HepG2 (cell line): ENCODE results near the gene KCTD19. TPM values are rescaled to one million over a fixed set of nuclear protein-coding genes. Genes with fewer than 3 reads are reported as not detected.
A peak's percentile ranks its signal among the peaks of the same experiment; 100 is the strongest.

Source experiments
- CREB1 ChIP-seq, 2 experiments: fragments of 450-650 bp in 1 of 2; IDR thresholded peaks; 2 replicates each; pipeline ENCODE4 v1.6.1; 2016 to 2017; ENCODE audit warnings: control low read depth in 1 of 2, mild to moderate bottlenecking in 1 of 2, missing compliant biosample characterization in 1 of 2, missing genetic modification characterization in 1 of 2
- MAF1 ChIP-seq: sonication (generic); formaldehyde crosslinking; IDR thresholded peaks from 2 replicates; pipeline ENCODE4 v1.5.0; 2020; ENCODE audit warnings: missing genetic modification reagents, borderline replicate concordance
- MEIS1 ChIP-seq: sonication (generic); formaldehyde crosslinking; IDR thresholded peaks from 2 replicates; pipeline ENCODE4 v1.9.0; 2021; ENCODE audit warnings: mild to moderate bottlenecking, missing genetic modification reagents, moderate library complexity, borderline replicate concordance
- NFRKB ChIP-seq: fragments of 450-650 bp; IDR thresholded peaks from 2 replicates; pipeline ENCODE4 v1.6.1; 2017
- NR2C2 ChIP-seq: sonication (generic); formaldehyde crosslinking; IDR thresholded peaks from 2 replicates; pipeline ENCODE4 v1.4.0; 2020; ENCODE audit warnings: missing genetic modification reagents, mild to moderate bottlenecking, moderate library complexity, borderline replicate concordance
- PHF21A ChIP-seq: sonication (generic); formaldehyde crosslinking; IDR thresholded peaks from 2 replicates; pipeline ENCODE4 v1.5.0; 2020; ENCODE audit warnings: mild to moderate bottlenecking, missing genetic modification reagents
- SMAD9 ChIP-seq: sonication (generic); formaldehyde crosslinking; IDR thresholded peaks from 2 replicates; pipeline ENCODE4 v1.5.1; 2020; ENCODE audit warnings: mild to moderate bottlenecking, missing genetic modification reagents
- SUZ12 ChIP-seq: fragments of 150-350 bp; IDR thresholded peaks from 2 replicates; pipeline ENCODE4 v1.6.1; 2014; ENCODE audit warnings: low read depth, low read length
- XBP1 ChIP-seq: sonication (generic); formaldehyde crosslinking; IDR thresholded peaks from 2 replicates; pipeline ENCODE4 v1.5.0; 2020; ENCODE audit warnings: missing genetic modification reagents
- ZC3H13 ChIP-seq: sonication (generic); formaldehyde crosslinking; IDR thresholded peaks from 2 replicates; pipeline ENCODE4 v1.8.1; 2023; ENCODE audit warnings: mild to moderate bottlenecking, missing genetic modification reagents, moderate library complexity
- ZFYVE20 ChIP-seq: sonication (generic); formaldehyde crosslinking; IDR thresholded peaks from 2 replicates; pipeline ENCODE4 v1.8.0; 2023; ENCODE audit warnings: low read depth, mild to moderate bottlenecking, moderate library complexity, missing genetic modification reagents, borderline replicate concordance
- ZNF263 ChIP-seq: sonication (generic); formaldehyde crosslinking; IDR thresholded peaks from 2 replicates; pipeline ENCODE4 v1.4.0; 2020; ENCODE audit warnings: missing genetic modification reagents
- ZNF34 ChIP-seq: sonication (generic); formaldehyde crosslinking; IDR thresholded peaks from 2 replicates; pipeline ENCODE4 v1.4.0; 2020; ENCODE audit warnings: mild to moderate bottlenecking, missing genetic modification reagents, borderline replicate concordance
- ZNF510 ChIP-seq: sonication (generic); formaldehyde crosslinking; IDR thresholded peaks from 2 replicates; pipeline ENCODE4 v1.4.0; 2020; ENCODE audit warnings: low read depth, mild to moderate bottlenecking, missing genetic modification reagents
- ZNF546 ChIP-seq: sonication (generic); formaldehyde crosslinking; conservative IDR thresholded peaks from 2 replicates; pipeline ENCODE4 v1.8.1; 2023; ENCODE audit warnings: mild to moderate bottlenecking, missing genetic modification reagents
- ZNF614 ChIP-seq: IDR thresholded peaks from 2 replicates; pipeline ENCODE4 v1.6.1; 2018; ENCODE audit warnings: missing biosample characterization, missing genetic modification reagents, inconsistent platforms, borderline replicate concordance
- ZNF737 ChIP-seq: sonication (generic); formaldehyde crosslinking; IDR thresholded peaks from 2 replicates; pipeline ENCODE4 v1.5.0; 2020; ENCODE audit warnings: missing genetic modification reagents, mild to moderate bottlenecking, borderline replicate concordance
- ZZZ3 ChIP-seq: sonication (generic); formaldehyde crosslinking; IDR thresholded peaks from 2 replicates; pipeline ENCODE4 v1.4.0; 2020; ENCODE audit warnings: missing genetic modification reagents, mild to moderate bottlenecking, borderline replicate concordance
- polyA plus RNA-seq, 8 experiments: library from polyadenylated mRNA; depleted of rRNA in 3 of 8; stranded (reverse) in 7 of 8; unstranded in 1 of 8; fragments of >200 nt; fragmentation: Illumina TruSeq in 4 of 8; extraction: Trizol in 4 of 8; gene quantifications; 2 replicates each; pipeline versions ENCODE4 v1.2.1 to v1.2.3, GENCODE V29; 2011 to 2016; ENCODE audit warnings: low read depth in 4 of 8, missing spikeins in 1 of 8, mixed read lengths in 1 of 8; ENCODE audit not compliant: insufficient read depth in 1 of 8
- total RNA-seq, 5 experiments: library from RNA; depleted of rRNA; stranded (reverse); fragments of >200 nt; fragmentation: Illumina TruSeq; extraction: Trizol; gene quantifications; 2 replicates each; pipeline ENCODE4 v1.2.3, GENCODE V29; 2016; ENCODE audit warnings: low read depth in 1 of 5
- TF ChIP-seq, protein P1 (sequence below): sonication (generic); formaldehyde crosslinking; IDR thresholded peaks from 2 replicates; pipeline ENCODE4 v1.5.0; 2020; ENCODE audit warnings: missing genetic modification reagents, mild to moderate bottlenecking, borderline replicate concordance
- TF ChIP-seq, protein P2 (sequence below): sonication (generic); formaldehyde crosslinking; conservative IDR thresholded peaks from 2 replicates; pipeline ENCODE4 v1.4.0; 2020; ENCODE audit warnings: missing genetic modification reagents
- TF ChIP-seq, protein P3 (sequence below): sonication (generic); formaldehyde crosslinking; IDR thresholded peaks from 2 replicates; pipeline ENCODE4 v1.5.0; 2020; ENCODE audit warnings: mild to moderate bottlenecking, missing genetic modification reagents, moderate library complexity
- TF ChIP-seq, protein P4 (sequence below): sonication (generic); formaldehyde crosslinking; IDR thresholded peaks from 2 replicates; pipeline ENCODE4 v1.8.1; 2023; ENCODE audit warnings: missing genetic modification reagents, mild to moderate bottlenecking, borderline replicate concordance

The KCTD19 gene
- total and polyA plus RNA-seq, 2 of the 13 experiments (the other 11 are each of a cell fraction or from before 2014, with no cell fraction given): not detected

DNA sequence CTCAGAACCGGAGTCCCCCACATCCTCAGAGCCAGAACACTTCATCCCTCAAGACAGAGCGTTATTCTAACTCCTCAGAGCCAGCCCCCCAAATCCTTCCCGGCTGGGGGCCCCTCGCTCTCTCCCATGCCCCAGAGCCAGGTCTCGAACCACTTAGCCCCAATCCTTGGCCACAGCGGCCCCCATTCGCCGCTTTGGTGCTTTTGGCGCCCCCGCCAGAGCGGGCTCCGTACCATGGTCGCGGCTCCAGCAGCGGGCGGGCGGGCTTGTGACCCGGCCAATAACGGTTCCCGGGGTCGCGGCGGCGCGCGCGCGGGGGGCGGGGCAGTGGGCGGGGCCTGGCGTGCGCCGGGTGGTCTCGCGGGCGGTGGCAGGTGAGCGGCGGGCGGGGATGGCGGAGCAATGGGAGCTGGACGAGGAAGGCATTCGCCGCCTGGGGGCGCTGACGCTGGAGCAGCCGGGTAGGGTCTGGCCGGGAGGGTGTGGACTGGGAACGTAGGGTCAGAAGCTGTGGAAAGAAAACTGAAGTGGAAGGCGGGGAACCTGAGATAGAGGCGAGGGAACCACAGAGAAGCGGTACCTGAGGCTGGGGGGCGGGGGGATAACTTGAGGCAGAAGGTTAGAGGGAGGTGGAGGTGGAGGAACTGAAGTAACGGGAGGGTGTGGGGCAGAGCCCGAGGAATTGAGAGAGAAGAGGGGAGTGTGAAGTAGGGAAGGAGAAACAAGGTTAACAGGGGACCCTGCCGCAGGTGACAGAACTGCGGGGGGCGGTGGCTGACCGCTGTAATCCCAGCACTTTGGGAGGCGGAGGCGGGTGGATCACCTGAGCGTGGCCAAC, at the start of gene KCTD19, which contains the start of gene LRRC36 (continued):
- TF ChIP-seq, protein P1, sequence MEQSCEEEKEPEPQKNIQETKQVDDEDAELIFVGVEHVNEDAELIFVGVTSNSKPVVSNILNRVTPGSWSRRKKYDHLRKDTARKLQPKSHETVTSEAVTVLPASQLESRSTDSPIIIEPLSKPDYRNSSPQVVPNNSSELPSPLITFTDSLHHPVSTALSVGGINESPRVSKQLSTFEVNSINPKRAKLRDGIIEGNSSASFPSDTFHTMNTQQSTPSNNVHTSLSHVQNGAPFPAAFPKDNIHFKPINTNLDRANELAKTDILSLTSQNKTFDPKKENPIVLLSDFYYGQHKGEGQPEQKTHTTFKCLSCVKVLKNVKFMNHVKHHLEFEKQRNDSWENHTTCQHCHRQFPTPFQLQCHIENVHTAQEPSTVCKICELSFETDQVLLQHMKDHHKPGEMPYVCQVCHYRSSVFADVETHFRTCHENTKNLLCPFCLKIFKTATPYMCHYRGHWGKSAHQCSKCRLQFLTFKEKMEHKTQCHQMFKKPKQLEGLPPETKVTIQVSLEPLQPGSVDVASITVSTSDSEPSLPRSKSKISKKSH (CRISPR knock-in tag): no peak
- TF ChIP-seq, protein P2, sequence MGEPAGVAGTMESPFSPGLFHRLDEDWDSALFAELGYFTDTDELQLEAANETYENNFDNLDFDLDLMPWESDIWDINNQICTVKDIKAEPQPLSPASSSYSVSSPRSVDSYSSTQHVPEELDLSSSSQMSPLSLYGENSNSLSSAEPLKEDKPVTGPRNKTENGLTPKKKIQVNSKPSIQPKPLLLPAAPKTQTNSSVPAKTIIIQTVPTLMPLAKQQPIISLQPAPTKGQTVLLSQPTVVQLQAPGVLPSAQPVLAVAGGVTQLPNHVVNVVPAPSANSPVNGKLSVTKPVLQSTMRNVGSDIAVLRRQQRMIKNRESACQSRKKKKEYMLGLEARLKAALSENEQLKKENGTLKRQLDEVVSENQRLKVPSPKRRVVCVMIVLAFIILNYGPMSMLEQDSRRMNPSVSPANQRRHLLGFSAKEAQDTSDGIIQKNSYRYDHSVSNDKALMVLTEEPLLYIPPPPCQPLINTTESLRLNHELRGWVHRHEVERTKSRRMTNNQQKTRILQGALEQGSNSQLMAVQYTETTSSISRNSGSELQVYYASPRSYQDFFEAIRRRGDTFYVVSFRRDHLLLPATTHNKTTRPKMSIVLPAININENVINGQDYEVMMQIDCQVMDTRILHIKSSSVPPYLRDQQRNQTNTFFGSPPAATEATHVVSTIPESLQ: no peak
- TF ChIP-seq SUZ12: no peak
- TF ChIP-seq ZNF34 (CRISPR knock-in tag): 0 out of 2 replicates have a peak, but pooled peaks have one; percentile 78
- peak; percentile 31; the same call in 1 of the 2 replicates for TF ChIP-seq ZNF263 (CRISPR knock-in tag)
- peak; percentile 32; the same call in 1 of the 2 replicates for TF ChIP-seq PHF21A (CRISPR knock-in tag)
- TF ChIP-seq, protein P3, sequence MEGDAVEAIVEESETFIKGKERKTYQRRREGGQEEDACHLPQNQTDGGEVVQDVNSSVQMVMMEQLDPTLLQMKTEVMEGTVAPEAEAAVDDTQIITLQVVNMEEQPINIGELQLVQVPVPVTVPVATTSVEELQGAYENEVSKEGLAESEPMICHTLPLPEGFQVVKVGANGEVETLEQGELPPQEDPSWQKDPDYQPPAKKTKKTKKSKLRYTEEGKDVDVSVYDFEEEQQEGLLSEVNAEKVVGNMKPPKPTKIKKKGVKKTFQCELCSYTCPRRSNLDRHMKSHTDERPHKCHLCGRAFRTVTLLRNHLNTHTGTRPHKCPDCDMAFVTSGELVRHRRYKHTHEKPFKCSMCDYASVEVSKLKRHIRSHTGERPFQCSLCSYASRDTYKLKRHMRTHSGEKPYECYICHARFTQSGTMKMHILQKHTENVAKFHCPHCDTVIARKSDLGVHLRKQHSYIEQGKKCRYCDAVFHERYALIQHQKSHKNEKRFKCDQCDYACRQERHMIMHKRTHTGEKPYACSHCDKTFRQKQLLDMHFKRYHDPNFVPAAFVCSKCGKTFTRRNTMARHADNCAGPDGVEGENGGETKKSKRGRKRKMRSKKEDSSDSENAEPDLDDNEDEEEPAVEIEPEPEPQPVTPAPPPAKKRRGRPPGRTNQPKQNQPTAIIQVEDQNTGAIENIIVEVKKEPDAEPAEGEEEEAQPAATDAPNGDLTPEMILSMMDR: peak; percentile 91
- no peak for TF ChIP-seq NFRKB
- no peak for TF ChIP-seq ZFYVE20
- no peak for TF ChIP-seq ZNF737
- no peak for TF ChIP-seq CREB1 (IDR thresholded peaks at IDR 0.05)
- TF ChIP-seq CREB1 (CRISPR knock-in tag; IDR thresholded peaks at IDR 0.05): no peak
- no peak for TF ChIP-seq MEIS1 (CRISPR knock-in tag)
- TF ChIP-seq ZNF614: 0 out of 2 replicates have a peak, but pooled peaks have one; percentile 26
- no peak; the same call in 1 of the 2 replicates for TF ChIP-seq ZZZ3
- TF ChIP-seq ZC3H13 (CRISPR knock-in tag): peak; percentile 47; the same call in 1 of the 2 replicates
- TF ChIP-seq ZNF546 (CRISPR knock-in tag): no peak
- TF ChIP-seq MAF1 (CRISPR knock-in tag): 0 out of 2 replicates have a peak, but pooled peaks have one; percentile 39
- no peak for TF ChIP-seq SMAD9 (CRISPR knock-in tag)
- TF ChIP-seq XBP1 (CRISPR knock-in tag): no peak
- TF ChIP-seq NR2C2 (CRISPR knock-in tag): peak; percentile 63
- TF ChIP-seq ZNF510 (CRISPR knock-in tag): no peak
- TF ChIP-seq, protein P4, sequence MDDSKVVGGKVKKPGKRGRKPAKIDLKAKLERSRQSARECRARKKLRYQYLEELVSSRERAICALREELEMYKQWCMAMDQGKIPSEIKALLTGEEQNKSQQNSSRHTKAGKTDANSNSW (CRISPR knock-in tag): no peak; the same call in 1 of the 2 replicates
